SU-DHL-6 (cell line): ENCODE measurements around the gene VASP.

ENCODE experiments used
- EZH2phosphoT487 ChIP-seq: fragments of 200-600 bp; sonication (generic), shearing (Covaris generic); conservative IDR thresholded peaks from 2 replicates; pipeline ENCODE4 v1.6.1; 2018; ENCODE audit warnings: mild to moderate bottlenecking, antibody characterized with exemption, low read length, moderate library complexity, mixed read lengths
- TF ChIP-seq, protein P1 (sequence below): fragments of 200-600 bp; sonication (generic); IDR thresholded peaks from one replicate; pipeline ENCODE4 v1.5.1; 2017; ENCODE audit warnings: antibody characterized with exemption, mild to moderate bottlenecking, low read length, moderate library complexity; ENCODE audit not compliant: insufficient read depth, poor library complexity, severe bottlenecking

DNA sequence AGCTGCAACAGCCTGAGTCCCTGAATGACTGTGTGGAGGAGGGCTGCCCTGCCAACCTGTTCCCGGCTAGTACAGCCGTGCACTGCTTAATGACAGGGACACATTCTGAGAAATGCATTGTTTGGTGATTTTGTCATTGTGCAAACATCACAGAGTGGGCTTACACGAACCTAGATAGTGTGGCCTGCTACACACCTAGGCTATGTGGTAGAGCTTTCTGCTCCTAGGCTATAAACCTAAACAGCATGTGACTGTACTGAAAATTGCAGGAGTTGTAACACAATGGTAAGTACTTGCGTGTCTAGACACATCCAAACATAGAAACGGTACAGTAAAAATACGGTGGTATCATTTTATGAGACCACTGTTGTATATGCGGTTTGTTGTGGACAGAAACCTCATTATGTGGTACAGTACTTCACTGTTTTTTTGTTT is 35.0 kb downstream of the VASP start:
- TF ChIP-seq, protein P1, sequence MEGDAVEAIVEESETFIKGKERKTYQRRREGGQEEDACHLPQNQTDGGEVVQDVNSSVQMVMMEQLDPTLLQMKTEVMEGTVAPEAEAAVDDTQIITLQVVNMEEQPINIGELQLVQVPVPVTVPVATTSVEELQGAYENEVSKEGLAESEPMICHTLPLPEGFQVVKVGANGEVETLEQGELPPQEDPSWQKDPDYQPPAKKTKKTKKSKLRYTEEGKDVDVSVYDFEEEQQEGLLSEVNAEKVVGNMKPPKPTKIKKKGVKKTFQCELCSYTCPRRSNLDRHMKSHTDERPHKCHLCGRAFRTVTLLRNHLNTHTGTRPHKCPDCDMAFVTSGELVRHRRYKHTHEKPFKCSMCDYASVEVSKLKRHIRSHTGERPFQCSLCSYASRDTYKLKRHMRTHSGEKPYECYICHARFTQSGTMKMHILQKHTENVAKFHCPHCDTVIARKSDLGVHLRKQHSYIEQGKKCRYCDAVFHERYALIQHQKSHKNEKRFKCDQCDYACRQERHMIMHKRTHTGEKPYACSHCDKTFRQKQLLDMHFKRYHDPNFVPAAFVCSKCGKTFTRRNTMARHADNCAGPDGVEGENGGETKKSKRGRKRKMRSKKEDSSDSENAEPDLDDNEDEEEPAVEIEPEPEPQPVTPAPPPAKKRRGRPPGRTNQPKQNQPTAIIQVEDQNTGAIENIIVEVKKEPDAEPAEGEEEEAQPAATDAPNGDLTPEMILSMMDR, result no peak
- TF ChIP-seq EZH2phosphoT487, result no peak
